Forelimb muscle (tissue), 1 donor: Measurements from ENCODE around the gene NGF. TPM values are rescaled to one million over a fixed set of nuclear protein-coding genes. Genes with fewer than 3 reads are reported as not detected.
"Not testable (repeated sequence)": the region's sequence is repeated elsewhere in the genome, so short reads cannot be mapped to it uniquely, and the experiment has no call there.

Experiments
- DNase-seq: peaks from one replicate; pipeline ENCODE4 v3.0.0-alpha.2; 2013; ENCODE audit warnings: low read depth
- polyA plus RNA-seq: library from polyadenylated mRNA; unstranded; fragments of 120-200 nt; gene quantifications from one replicate; pipeline ENCODE4 v1.2.1, GENCODE V29; 2013; ENCODE audit not compliant: insufficient read length

The NGF gene
- polyA plus RNA-seq: 1.9 TPM

DNA sequence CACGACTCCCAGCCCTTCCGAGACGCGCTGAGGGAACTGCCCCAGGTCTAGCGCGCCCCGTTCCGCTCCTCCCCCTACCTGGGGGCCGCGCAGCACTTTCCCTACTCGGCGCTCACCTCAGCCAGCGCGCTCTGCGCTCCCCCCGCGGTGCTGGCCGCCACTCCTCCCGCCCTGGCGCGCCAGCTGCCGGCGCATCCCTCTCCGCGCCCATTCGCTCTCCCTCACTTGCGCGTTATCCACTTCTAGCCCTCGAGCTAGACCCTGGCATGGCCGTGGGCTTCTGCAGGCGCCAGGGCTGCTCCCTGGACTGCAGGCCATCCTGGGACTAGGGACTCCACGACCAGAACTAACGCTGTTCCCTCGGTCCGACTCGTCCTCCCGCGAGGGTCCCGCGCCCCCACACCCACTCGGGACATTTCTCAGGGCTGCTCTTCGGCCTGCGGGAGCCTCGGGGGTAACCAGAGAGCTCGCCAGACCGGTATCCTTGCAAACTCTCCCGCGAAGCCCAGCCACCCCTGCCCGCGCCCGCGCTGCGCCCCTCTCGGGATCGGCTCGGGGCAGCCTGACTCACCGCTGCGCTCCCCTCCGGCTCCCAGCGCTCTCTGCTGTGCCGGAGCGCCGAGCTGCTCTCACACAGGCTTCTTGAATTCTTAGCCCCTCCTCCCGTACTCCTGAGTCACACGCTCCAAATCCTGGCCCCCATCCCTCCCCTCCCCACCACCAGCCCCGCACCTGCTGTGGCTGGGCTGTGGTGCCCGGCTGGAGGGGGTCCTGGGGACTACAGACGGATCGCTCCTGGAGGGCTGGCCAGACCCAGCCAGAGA lies at the start of gene NGF:
Gene NGF, minus strand, starts transcription at position 617 of the 824 bp plus-strand sequence. CDS start 51,454 bp downstream, outside the sequence.
- no peak for DNase-seq

- not testable (repeated sequence) for DNase-seq
These were observed 45.4 kb upstream of the NGF start for GRCh38 chr1:115383455-115383854.

- no peak for DNase-seq
These were observed 41.9 kb upstream of the NGF start for GRCh38 chr1:115379943-115380342.

GRCh38 chr1:115377411-115377810 lies 39.4 kb upstream of the NGF start:
- DNase-seq: no peak

- no peak for DNase-seq
These were observed 36.5 kb upstream of the NGF start for GRCh38 chr1:115374598-115374997.

GRCh38 chr1:115373305-115373704 lies 35.3 kb upstream of the NGF start:
- DNase-seq: no peak

DNA sequence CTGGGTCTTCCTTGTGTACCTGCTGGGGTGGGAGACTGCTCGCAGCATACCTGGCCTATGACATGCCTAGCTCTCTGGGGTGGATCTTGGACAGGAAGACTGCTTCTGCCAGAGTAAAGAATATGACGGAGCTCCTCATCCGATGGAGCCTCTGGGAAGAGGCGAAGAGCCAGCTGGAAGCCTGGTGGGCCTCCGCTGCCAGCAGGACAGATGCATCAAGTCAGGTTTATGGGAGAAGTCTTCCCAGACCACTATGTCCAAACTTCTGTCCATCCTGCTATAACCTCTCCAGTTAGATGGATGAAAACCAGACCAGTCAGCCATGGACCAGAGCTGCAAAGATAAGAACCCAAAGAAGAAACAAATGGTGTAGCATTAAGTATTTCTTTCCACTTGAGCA lies 27.7 kb upstream of the NGF start:
- DNase-seq: no peak

- DNase-seq: no peak
These were observed 26.7 kb upstream of the NGF start for GRCh38 chr1:115364780-115365155.

GRCh38 chr1:115364046-115364779 lies 26.2 kb upstream of the NGF start:
- DNase-seq: peak; percentile 11

DNA sequence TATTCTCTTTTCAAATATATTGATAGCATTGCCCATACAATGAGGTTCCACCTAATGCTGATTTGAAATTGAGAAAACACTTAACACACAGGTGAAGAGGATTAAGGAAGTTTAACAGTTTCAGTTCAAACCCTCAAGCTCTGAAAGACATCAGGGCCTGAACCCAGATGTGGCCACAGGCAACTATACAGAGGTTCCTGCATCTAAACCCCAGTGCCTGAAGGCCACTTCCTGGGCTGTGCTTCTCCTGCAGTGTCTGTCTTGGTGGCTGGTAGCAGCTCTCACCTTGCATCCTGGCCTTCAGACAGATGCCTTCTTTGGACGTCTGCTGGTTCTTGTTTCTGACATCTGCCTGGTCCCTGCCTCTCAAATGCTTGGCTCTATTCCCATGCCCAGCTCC lies 25.1 kb upstream of the NGF start:
- DNase-seq: no peak

DNA sequence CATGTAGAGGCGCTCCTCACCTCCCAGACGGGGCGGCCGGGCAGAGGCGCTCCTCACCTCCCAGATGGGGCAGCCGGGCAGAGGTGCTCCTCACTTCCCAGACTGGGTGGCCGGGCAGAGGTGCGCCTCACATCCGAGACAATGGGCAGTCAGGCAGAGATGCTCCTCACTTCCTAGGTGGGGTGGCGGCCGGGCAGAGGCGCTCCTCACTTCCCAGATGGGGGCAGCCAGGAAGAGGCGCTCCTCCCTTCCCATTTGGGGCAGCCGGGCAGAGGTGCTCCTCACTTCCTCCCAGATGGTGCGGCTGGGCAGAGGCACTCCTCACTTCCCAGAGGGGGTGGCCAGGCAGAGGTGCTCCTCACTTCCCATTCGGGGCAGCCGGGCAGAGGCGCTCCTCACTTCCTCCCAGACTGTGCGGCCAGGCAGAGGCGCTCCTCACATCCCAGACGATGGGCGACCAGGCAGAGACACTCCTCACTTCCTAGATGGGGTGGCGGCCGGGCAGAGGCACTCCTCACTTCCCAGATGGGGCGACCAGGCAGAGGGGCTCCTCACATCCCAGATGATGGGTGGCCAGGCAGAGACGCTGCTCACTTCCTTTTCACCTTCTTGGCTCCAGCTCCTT lies 22.6 kb upstream of the NGF start:
- DNase-seq: not testable (repeated sequence)

DNA sequence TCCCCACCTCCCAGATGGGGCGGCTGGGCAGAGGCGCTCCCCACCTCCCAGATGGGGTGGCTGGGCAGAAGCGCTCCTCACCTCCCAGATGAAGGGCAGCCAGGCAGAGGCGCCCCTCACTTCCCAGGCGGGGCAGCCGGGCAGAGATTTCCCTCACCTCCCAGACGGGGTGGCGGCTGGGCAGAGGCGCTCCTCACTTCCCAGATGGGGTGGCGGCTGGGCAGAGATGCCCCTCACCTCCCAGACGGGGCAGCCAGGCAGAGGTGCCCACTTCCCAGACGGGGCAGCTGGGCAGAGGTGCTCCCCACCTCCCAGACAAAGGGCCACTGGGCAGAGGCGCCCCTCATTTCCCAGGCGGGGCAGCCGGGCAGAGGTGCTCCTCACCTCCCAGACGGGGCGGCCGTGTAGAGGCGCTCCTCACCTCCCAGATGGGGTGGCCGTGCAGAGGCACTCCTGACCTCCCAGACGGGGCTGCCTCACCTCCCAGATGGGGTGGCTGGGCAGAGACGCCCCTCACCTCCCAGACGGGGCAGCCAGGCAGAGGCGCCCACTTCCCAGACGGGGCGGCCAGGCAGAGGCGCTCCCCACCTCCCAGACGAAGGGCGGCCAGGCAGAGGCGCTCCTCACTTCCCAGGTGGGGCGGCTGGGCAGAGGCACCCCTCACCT lies 21.9 kb upstream of the NGF start:
- DNase-seq: not testable (repeated sequence)

- no peak for DNase-seq
These were observed 18.3 kb upstream of the NGF start for GRCh38 chr1:115356356-115356755.

DNA sequence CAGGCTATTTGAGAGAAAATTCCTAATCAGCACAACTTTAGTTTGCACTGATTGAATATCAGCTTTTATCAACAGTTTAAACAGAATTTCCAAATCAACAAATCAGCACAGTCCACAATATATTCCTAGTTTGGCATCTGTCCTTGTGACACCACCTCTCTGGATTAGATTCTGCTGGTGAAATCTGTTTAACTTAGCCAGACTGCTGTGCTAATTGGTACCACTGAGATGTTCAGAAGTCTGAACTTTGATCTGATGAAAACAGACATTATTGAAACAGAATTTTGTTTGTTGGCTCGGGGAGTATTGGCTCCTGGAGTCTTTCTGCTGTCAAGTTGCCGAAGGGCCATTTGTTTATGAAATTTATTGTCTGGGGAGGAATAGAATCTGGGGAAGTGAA lies 17.0 kb upstream of the NGF start:
- no peak for DNase-seq

- no peak for DNase-seq
These were observed 13.1 kb upstream of the NGF start for GRCh38 chr1:115351143-115351542.

- no peak for DNase-seq
These were observed 10.6 kb upstream of the NGF start for GRCh38 chr1:115348636-115349035.

- DNase-seq: no peak
These were observed 9.2 kb upstream of the NGF start for GRCh38 chr1:115347282-115347681.

DNA sequence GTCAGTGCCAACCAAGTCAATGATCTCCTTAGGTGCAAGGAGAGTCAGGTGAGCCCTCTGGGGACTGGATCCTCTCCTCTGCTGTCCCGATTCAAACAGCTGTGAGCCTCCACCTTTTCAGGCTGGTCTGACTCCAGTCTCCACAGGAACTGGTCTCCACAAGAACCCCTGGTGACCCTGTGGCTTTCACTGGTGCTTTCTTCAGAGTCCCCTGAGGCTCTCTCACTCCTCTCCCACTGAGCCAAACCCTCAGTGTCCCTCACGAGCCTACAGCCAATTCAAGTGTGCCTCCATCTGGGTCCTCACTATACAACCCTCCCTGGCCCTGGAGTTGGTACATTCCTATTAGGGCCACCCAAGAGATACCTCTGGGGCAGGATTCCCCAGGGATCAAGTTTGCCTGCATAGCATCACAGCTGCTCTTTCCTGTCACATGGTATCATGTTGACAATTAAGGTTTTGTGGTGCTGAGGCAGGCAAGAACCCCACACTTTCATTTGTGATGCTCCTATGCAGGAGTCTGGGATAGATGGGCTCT lies 5.2 kb upstream of the NGF start:
- DNase-seq: no peak

DNA sequence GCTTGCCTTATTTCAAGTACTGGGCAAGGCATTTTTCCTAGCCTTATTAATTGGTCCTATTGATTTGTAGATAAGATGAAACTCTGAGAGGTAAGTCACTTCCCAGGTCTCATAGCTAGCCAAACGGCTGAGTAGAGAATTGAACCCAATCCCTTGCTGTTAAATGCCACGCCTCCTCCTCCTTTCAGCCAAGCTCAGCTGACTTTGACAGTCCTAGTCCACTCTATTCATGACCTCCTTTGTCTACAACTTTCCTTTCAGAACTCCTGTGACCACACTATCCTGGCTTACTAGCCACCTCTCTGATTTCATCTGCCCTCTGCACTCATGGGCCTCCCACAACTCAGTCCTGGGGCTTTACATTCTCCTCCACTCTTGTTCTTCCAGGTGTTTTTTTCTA lies 3.9 kb upstream of the NGF start:
- DNase-seq: no peak

DNA sequence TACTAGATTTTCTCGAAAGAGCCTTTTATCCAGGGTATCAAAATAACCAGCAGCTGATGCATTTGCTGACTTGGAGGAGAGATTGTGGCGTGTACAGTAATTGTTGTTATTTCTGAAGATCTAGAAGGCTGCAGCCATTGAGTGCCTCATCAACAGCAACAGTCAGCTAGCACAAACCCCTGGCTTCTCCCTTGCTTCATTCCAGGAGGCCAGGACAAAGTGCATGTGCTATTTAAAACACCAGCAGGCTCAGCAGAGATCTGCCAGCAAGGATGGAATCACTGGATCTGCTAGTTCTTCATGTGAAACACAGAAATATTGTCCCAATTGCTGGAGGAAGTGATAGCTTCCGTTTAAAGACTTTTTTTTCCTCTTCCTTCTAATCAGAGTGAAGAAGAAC lies 2.8 kb upstream of the NGF start:
- no peak for DNase-seq

GRCh38 chr1:115338457-115338820 lies 390 bp upstream of the NGF start:
- no peak for DNase-seq

- no peak for DNase-seq
These were observed 795 bp downstream of the NGF start for GRCh38 chr1:115337276-115337632.
